Measurements from ENCODE around the gene CSNK2B. TPM values are rescaled to one million over a fixed set of nuclear protein-coding genes. Genes with fewer than 3 reads are reported as not detected.
A peak's percentile ranks its signal among the peaks of the same experiment; 100 is the strongest.

Gene CSNK2B
- total and polyA plus RNA-seq, 9 of the 15 experiments (the other 6 are each of a cell fraction or from before 2014, with no cell fraction given) = 120 to 1,126 (median 529) TPM

GRCh38 chr6:31660381-31661261 lies 5.3 kb upstream of the CSNK2B start, which contains the start of gene C6orf47:
Gene C6orf47 (minus strand): TSS chr6:31660778. CDS start chr6:31659947, 831 bp downstream.
- in situ Hi-C loops (cut with MboI) = loop anchor here (5.0 kb wide), 2 partner anchors 113 to 202 kb away; partner anchors contain the start of genes ATP6V1G2, NEU1 and NFKBIL1
- peak within 1 kb of the TSS; percentile 98 for H3K4me2 ChIP-seq (ENCODE audit: insufficient read depth, low read length)
- FAIRE-seq = peak; percentile 80
- H3K36me3 ChIP-seq (ENCODE audit: control insufficient read depth, insufficient read depth, low read length) = peaks cover 59% of the 10 kb centered on the region
- peak; percentile 93 to 99 (median 96) for DNase-seq (ENCODE audit: extremely low read depth in 1 of 4, low spot score in 3 of 4)
- H3K79me2 ChIP-seq (ENCODE audit: control insufficient read depth, insufficient read depth, low read length) = peaks cover 84% of the 10 kb centered on the region
- TSS peak; percentile 5 for BruUV-seq (replicated peaks)
- H3K4me3 ChIP-seq = peak within 1 kb of the TSS; percentile 52
- ChIA-PET POLR2A (interaction anchor here (0.6 to 9.8 kb wide), 42 partner anchors 8 to 1311 kb away, joined by 3 to 267 read pairs (median 5); partner anchors contain the start of genes ABHD16A, APOM, BAG6 and CLIC1), CTCF (ENCODE audit: low intra/inter-chr PET ratio) (no interaction called here)
- H3K27ac ChIP-seq (ENCODE audit: extremely low read depth, low read depth, low read length) = peak within 1 kb of the TSS; percentile 80
- no peaks in the 10 kb centered on the region for H3K9me3 ChIP-seq (replicated peaks; ENCODE audit: control insufficient read depth, insufficient read depth, low read depth, low read length)
- H3K9me1 ChIP-seq (ENCODE audit: control insufficient read depth, insufficient read depth, low read length) = no peaks in the 10 kb centered on the region
- peak within 1 kb of the TSS; percentile 41 for H2AFZ ChIP-seq (ENCODE audit: low read depth, low read length)
- H3K9ac ChIP-seq (ENCODE audit: insufficient read depth in 1 of 2, low read depth in 2 of 2, low read length in 2 of 2) = peak within 1 kb of the TSS; percentile 80 to 93
- no peaks in the 10 kb centered on the region for H3K27me3 ChIP-seq (ENCODE audit: control insufficient read depth in 2 of 2, insufficient read depth in 2 of 2, low read length in 2 of 2)
- WGBS (ENCODE audit: insufficient coverage, low coverage, missing lambda C conversion rate) = 1% methylated on average over 52 of the region's 52 CpGs
- H3K4me1 ChIP-seq (replicated peaks in 1 of 2; ENCODE audit: control insufficient read depth in 2 of 2, insufficient read depth in 2 of 2, low read length in 2 of 2) = peaks cover 47 to 65% of the 10 kb centered on the region in 2 experiments
- intact Hi-C loops (cut with micrococcal nuclease) = loop anchor here (1.0 to 10.0 kb wide), 2 partner anchors 8 to 514 kb away; partner anchors contain the start of genes AGPAT1, BAG6 and RNF5
- peaks cover 8% of the 10 kb centered on the region; the same call in 1 of the 2 replicates for H4K20me1 ChIP-seq (replicated peaks; ENCODE audit: control insufficient read depth, insufficient read depth, low read length)
- ATAC-seq = peak; percentile 82
- TF ChIP-seq ZNF445 (CRISPR knock-in tag; IDR thresholded peaks at IDR 0.05; ENCODE audit: low read depth) (peak; percentile 52; the same call in 1 of the 2 replicates), L3MBTL2 (IDR thresholded peaks at IDR 0.05) (peak; percentile 91), PCBP1 (IDR thresholded peaks at IDR 0.05; ENCODE audit: low read depth, low read length, poor library complexity, severe bottlenecking) (no peak), ZBTB26 (CRISPR knock-in tag; IDR thresholded peaks at IDR 0.05) (0 out of 2 replicates have a peak, but pooled peaks have one; percentile 81), ZSCAN32 (CRISPR knock-in tag; IDR thresholded peaks at IDR 0.05) (no peak; the same call in 1 of the 2 replicates), BDP1 (IDR thresholded peaks at IDR 0.05; ENCODE audit: insufficient read depth, insufficient read length) (no peak), BCLAF1 (IDR thresholded peaks at IDR 0.05; ENCODE audit: borderline replicate concordance in 1 of 2, control insufficient read depth in 1 of 2, low read depth in 2 of 2, low read length in 1 of 2) (peak; percentile 34 to 64; a peak in 1 of 4 replicates), MCM3 (IDR thresholded peaks at IDR 0.05) (no peak), ATF4 (CRISPR knock-in tag; IDR thresholded peaks at IDR 0.05) (peak; percentile 71), ZNF717 (CRISPR knock-in tag; IDR thresholded peaks at IDR 0.05) (peak; percentile 90), JUNB (CRISPR knock-in tag; conservative IDR thresholded peaks at IDR 0.05) (no peak), YY1 (IDR thresholded peaks at IDR 0.05; ENCODE audit: borderline replicate concordance in 1 of 3, control insufficient read depth in 1 of 3, extremely low read depth in 1 of 3, insufficient read depth in 3 of 3, insufficient read length in 1 of 3, insufficient replicate concordance in 2 of 3, low read depth in 1 of 3, low read length in 2 of 3) (peak in 2 of 3 experiments; percentile 80 to 85), DLX4 (CRISPR knock-in tag; IDR thresholded peaks at IDR 0.05) (0 out of 2 replicates have a peak, but pooled peaks have one; percentile 13)
